K562 (cell line): ENCODE results near the gene SLC25A42. TPM values are rescaled to one million over a fixed set of nuclear protein-coding genes. Genes with fewer than 3 reads are reported as not detected.

Source experiments
- NELFE ChIP-seq: IDR thresholded peaks from 2 replicates; pipeline ENCODE4 v1.6.1; 2011; ENCODE audit warnings: mild to moderate bottlenecking; ENCODE audit not compliant: insufficient read depth, insufficient read length
- RNF2 ChIP-seq: sonication (generic); IDR thresholded peaks from 2 replicates; pipeline ENCODE4 v1.6.1; 2016
- YBX1 ChIP-seq: fragments of 450-650 bp; IDR thresholded peaks from 2 replicates; pipeline ENCODE4 v1.7.1; 2016; ENCODE audit warnings: mild to moderate bottlenecking
- polyA plus RNA-seq, 8 experiments: library from polyadenylated mRNA; depleted of rRNA in 4 of 8; stranded (reverse) in 5 of 8; unstranded in 3 of 8; fragments of >200 nt; fragmentation: Nextera tagmentation in 2 of 8; fragmentation: Illumina TruSeq in 1 of 8; extraction: Ambion mirVana in 2 of 8; extraction: Trizol in 1 of 8; gene quantifications; 2 replicates each; pipeline versions ENCODE4 v1.2.1 to v1.2.3, GENCODE V29; 2011 to 2014; ENCODE audit warnings: inconsistent platforms in 1 of 8, missing spikeins in 1 of 8
- total RNA-seq, 7 experiments: library from RNA; depleted of rRNA in 6 of 7; stranded (reverse); fragments of >200 nt in 6 of 7; fragmentation: Illumina TruSeq in 2 of 7; extraction: Trizol in 2 of 7; gene quantifications; 2 replicates each; pipeline versions ENCODE4 v1.2.1 to v1.2.3, GENCODE V29; 2011 to 2021; ENCODE audit warnings: low replicate concordance in 1 of 7
- TF ChIP-seq, protein P1 (sequence below): fragments of 250-450 bp; sonication (Bioruptor Pico); IDR thresholded peaks from 2 replicates; pipeline ENCODE4 v1.4.0; 2020; ENCODE audit warnings: borderline replicate concordance
- TF ChIP-seq, protein P2 (sequence below): fragments of 250-450 bp; sonication (Bioruptor Pico); IDR thresholded peaks from 2 replicates; pipeline ENCODE4 v1.5.0; 2020; ENCODE audit warnings: mild to moderate bottlenecking, borderline replicate concordance
- TF ChIP-seq, protein P3 (sequence below): fragments of 250-450 bp; sonication (Bioruptor Pico); IDR thresholded peaks from 2 replicates; pipeline ENCODE4 v1.8.0; 2022; ENCODE audit warnings: inconsistent platforms
- TF ChIP-seq, protein P4 (sequence below): sonication (generic); formaldehyde crosslinking; IDR thresholded peaks from 2 replicates; pipeline ENCODE4 v1.8.0; 2022; ENCODE audit warnings: mild to moderate bottlenecking, missing genetic modification reagents
- TF ChIP-seq, protein P5 (sequence below): sonication (generic); formaldehyde crosslinking; IDR thresholded peaks from 2 replicates; pipeline ENCODE4 v1.8.0; 2022; ENCODE audit warnings: mild to moderate bottlenecking, missing genetic modification reagents, borderline replicate concordance

Gene SLC25A42
- total and polyA plus RNA-seq, 9 of the 15 experiments (the other 6 are each of a cell fraction or from before 2014, with no cell fraction given), result 0.59 to 32.2 (median 14.1) TPM

DNA sequence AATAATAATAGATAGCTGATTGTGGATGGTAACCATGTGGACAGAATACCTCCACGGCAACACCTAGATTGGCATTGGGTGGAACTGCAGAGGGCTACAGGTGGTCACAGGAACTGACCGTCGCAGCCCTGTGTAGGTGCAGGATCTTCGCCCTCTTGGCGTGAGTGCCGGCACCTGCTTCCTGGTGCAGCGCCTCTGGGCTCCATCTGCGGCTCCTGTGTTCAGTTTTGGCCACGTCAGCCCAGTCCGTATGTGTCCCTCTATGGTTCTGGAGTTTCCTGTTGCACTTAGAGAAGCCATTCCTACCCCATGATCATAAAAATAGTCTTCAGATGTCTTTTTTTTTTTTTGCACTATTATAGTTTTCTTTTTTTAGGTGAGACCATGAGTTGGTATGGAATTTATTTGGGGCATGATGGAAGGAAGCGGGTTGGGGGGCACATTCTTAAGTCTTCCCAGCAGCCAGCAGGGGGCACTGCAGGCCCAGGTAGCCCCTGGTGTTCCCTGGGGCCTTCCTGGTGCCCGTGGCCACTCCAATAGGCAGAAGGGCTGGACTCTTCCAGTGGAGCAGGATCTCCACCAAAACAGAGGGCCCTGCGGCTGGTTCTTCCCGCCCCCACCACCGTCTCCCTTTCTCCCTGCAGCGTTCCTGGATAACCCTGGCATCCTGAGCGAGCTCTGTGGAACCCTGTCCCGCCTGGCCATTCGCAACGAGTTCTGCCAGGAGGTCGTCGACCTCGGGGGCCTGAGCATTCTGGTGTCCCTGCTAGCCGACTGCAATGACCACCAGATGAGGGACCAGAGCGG, 10.1 kb upstream of the SLC25A42 start (continued):
- TF ChIP-seq NELFE (no peak), YBX1 (no peak), RNF2 (no peak)
- TF ChIP-seq, protein P1, sequence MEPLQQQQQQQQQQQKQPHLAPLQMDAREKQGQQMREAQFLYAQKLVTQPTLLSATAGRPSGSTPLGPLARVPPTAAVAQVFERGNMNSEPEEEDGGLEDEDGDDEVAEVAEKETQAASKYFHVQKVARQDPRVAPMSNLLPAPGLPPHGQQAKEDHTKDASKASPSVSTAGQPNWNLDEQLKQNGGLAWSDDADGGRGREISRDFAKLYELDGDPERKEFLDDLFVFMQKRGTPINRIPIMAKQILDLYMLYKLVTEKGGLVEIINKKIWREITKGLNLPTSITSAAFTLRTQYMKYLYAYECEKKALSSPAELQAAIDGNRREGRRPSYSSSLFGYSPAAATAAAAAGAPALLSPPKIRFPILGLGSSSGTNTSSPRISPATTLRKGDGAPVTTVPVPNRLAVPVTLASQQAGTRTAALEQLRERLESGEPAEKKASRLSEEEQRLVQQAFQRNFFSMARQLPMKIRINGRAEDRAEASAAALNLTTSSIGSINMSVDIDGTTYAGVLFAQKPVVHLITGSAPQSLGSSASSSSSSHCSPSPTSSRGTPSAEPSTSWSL, result no peak
- TF ChIP-seq, protein P2, sequence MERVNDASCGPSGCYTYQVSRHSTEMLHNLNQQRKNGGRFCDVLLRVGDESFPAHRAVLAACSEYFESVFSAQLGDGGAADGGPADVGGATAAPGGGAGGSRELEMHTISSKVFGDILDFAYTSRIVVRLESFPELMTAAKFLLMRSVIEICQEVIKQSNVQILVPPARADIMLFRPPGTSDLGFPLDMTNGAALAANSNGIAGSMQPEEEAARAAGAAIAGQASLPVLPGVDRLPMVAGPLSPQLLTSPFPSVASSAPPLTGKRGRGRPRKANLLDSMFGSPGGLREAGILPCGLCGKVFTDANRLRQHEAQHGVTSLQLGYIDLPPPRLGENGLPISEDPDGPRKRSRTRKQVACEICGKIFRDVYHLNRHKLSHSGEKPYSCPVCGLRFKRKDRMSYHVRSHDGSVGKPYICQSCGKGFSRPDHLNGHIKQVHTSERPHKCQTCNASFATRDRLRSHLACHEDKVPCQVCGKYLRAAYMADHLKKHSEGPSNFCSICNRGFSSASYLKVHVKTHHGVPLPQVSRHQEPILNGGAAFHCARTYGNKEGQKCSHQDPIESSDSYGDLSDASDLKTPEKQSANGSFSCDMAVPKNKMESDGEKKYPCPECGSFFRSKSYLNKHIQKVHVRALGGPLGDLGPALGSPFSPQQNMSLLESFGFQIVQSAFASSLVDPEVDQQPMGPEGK (CRISPR knock-in tag), result no peak
- TF ChIP-seq, protein P3, sequence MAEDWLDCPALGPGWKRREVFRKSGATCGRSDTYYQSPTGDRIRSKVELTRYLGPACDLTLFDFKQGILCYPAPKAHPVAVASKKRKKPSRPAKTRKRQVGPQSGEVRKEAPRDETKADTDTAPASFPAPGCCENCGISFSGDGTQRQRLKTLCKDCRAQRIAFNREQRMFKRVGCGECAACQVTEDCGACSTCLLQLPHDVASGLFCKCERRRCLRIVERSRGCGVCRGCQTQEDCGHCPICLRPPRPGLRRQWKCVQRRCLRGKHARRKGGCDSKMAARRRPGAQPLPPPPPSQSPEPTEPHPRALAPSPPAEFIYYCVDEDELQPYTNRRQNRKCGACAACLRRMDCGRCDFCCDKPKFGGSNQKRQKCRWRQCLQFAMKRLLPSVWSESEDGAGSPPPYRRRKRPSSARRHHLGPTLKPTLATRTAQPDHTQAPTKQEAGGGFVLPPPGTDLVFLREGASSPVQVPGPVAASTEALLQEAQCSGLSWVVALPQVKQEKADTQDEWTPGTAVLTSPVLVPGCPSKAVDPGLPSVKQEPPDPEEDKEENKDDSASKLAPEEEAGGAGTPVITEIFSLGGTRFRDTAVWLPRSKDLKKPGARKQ, result no peak
- TF ChIP-seq, protein P4, sequence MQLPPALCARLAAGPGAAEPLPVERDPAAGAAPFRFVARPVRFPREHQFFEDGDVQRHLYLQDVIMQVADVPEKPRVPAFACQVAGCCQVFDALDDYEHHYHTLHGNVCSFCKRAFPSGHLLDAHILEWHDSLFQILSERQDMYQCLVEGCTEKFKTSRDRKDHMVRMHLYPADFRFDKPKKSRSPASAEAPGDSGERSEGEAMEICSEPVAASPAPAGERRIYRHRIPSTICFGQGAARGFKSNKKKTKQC, result no peak
- TF ChIP-seq, protein P5, sequence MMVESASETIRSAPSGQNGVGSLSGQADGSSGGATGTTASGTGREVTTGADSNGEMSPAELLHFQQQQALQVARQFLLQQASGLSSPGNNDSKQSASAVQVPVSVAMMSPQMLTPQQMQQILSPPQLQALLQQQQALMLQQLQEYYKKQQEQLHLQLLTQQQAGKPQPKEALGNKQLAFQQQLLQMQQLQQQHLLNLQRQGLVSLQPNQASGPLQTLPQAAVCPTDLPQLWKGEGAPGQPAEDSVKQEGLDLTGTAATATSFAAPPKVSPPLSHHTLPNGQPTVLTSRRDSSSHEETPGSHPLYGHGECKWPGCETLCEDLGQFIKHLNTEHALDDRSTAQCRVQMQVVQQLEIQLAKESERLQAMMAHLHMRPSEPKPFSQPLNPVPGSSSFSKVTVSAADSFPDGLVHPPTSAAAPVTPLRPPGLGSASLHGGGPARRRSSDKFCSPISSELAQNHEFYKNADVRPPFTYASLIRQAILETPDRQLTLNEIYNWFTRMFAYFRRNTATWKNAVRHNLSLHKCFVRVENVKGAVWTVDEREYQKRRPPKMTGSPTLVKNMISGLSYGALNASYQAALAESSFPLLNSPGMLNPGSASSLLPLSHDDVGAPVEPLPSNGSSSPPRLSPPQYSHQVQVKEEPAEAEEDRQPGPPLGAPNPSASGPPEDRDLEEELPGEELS (CRISPR knock-in tag), result no peak
